Psoas muscle (tissue), 8 donors: ENCODE results near the gene PAFAH1B1. TPM values are rescaled to one million over a fixed set of nuclear protein-coding genes. Genes with fewer than 3 reads are reported as not detected.

Experiments
- ATAC-seq, 4 donors: fragments of 200-7000 bp; cut with Tn5 transposase; one replicate each; pipeline ENCODE4 v1.9.1; 2020; ENCODE audit warnings: moderate library complexity in 3 of 4, mild to moderate bottlenecking in 2 of 4
- DNase-seq, 2 donors: peaks; one replicate each; pipeline ENCODE4 v3.0.0-alpha.2; 2020
- H3K27ac ChIP-seq: fragments of 200-600 bp; one replicate; pipeline ENCODE4 v1.8.0; 2022
- H3K27me3 ChIP-seq, 3 donors: fragments of 200-600 bp in 1 of 3; one replicate each; pipeline versions ENCODE4 v1.6.1 to v1.8.0; 2013 to 2022; ENCODE audit warnings: low read length in 2 of 3, mild to moderate bottlenecking in 2 of 3, moderate library complexity in 1 of 3; ENCODE audit not compliant: insufficient read depth in 3 of 3
- H3K36me3 ChIP-seq, 2 donors: fragments of 200-600 bp in 1 of 2; one replicate each; pipeline versions ENCODE4 v1.6.1 to v1.8.0; 2013 to 2022; ENCODE audit warnings: low read depth in 1 of 2, mild to moderate bottlenecking in 1 of 2, moderate library complexity in 1 of 2; ENCODE audit not compliant: insufficient read depth in 1 of 2
- H3K4me1 ChIP-seq: fragments of 200-600 bp; one replicate; pipeline ENCODE4 v1.8.0; 2022
- H3K4me3 ChIP-seq: fragments of 200-600 bp; one replicate; pipeline ENCODE4 v1.8.0; 2022; ENCODE audit warnings: mild to moderate bottlenecking
- H3K9me3 ChIP-seq: fragments of 200-600 bp; one replicate; pipeline ENCODE4 v1.8.0; 2022
- CTCF ChIP-seq: fragments of 200-600 bp; IDR thresholded peaks from one replicate; pipeline ENCODE4 v1.8.0; 2022; ENCODE audit warnings: antibody characterized with exemption
- WGBS, 3 donors: extraction: QIAGEN DNeasy Blood & Tissue Kit; methylation state at CpG; one replicate each; pipeline versions ENCODE4 v1.1.6 to v1.1.7; 2013; 5-methylcytosine and 5-hydroxymethylcytosine counted together
- intact Hi-C, 2 donors: fragments of 100-400 bp; cut with DNase I; formaldehyde crosslinking; loops; one replicate each; pipeline versions ENCODE4 v1.11.0 to v1.14.2; 2022
- polyA plus RNA-seq, 3 donors: library from polyadenylated mRNA; stranded (reverse); fragments of 200-250 nt; gene quantifications; one replicate each; pipeline ENCODE4 v1.2.3, GENCODE V29; 2013
- total RNA-seq, 4 donors: library from RNA; stranded (reverse); fragmentation: NEBNext Ultra II Directional in 2 of 4; extraction: Animal tissue kit (Norgen Biotek cat#: 25700) in 2 of 4; gene quantifications; one replicate each; pipeline versions ENCODE4 v1.2.1 to v1.2.4, GENCODE V29; 2021 to 2023
- donor health status: healthy with polysubstance abuse.
- donor health status: DM: no; HTN: no; CAD: no; lungs with moderate emphysema.
- donor health status: Bipolar disorder and iron deficiency.
- donor health status: healthy.
- donor health status: DM: yes; HTN: yes; CAD: no.
- donor health status: DM: no; HTN: no; CAD: no.
- donor health status: DM: no; HTN: no; CAD: no.
- donor health status: DM: yes; HTN: yes; CAD: no.

PAFAH1B1 gene
- total and polyA plus RNA-seq, 7 donors, result 43.8 to 168 (median 141) TPM

- no peaks in the 10 kb centered on the region for H3K9me3 ChIP-seq
- no peaks in the 10 kb centered on the region for H3K36me3 ChIP-seq
- no peak overlapping the region for H3K4me3 ChIP-seq
- no peak for DNase-seq
- no peaks in the 10 kb centered on the region for H3K4me1 ChIP-seq
- no peak overlapping the region for H3K27ac ChIP-seq
- intact Hi-C loops, result no loop called here
- 83 to 85% (median 84%) methylated on average over 8 of the region's 8 CpGs for WGBS, 3 donors
- H3K27me3 ChIP-seq, result no peaks in the 10 kb centered on the region
- TF ChIP-seq CTCF, result no peak
- ATAC-seq, result no peak
Observed at GRCh38 chr17:2562162-2562858, 31.1 kb upstream of the PAFAH1B1 start.

DNA sequence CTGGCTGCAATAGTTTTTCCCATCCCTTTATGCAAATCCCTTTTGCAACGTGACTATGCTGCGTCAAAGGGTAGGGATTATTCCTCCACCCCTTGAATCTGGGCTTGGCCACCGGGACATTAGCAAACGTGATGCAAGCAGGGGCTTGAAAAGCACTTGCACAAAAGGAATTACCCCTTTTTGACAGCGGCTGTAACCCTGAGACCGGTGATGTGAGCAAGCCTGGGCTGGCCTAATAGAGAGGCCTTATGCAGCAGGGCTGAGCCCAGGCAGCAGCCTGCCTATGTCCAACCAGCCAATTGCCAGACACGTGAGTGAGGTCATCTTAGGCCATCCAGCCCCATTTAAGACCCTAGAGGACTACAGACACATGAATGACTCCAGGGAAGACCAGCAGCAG, 30.4 kb upstream of the PAFAH1B1 start:
- intact Hi-C loops, result no loop called here
- Histone ChIP-seq H3K36me3 (no peaks in the 10 kb centered on the region), H3K9me3 (no peaks in the 10 kb centered on the region), H3K4me1 (no peaks in the 10 kb centered on the region), H3K27me3 (no peaks in the 10 kb centered on the region), H3K4me3 (no peak overlapping the region), H3K27ac (no peak overlapping the region)
- DNase-seq (no peak), ATAC-seq (no peak)
- TF ChIP-seq CTCF, result no peak
- WGBS, 3 donors, result 60 to 63% (median 62%) methylated on average over 7 of the region's 7 CpGs

DNA sequence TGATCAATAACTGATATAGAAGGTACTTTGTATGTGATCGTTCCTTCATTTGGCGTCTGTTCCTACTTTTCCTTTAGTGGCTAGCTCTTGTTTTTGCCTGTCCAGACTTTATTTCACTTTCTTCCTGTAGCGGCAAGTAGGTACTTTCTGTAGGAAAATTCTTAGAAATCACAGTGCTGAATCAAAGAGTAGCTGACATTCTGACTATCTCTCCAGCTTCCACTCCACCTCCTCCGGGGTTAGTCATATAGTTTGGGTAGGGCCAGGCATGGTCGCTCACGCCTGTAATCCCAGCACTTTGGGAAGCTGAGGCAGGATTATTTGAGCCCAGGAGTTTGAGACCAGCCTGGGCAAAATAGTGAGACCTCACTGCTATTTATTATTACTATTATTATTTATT, 29.9 kb upstream of the PAFAH1B1 start:
- H3K4me3 ChIP-seq, result no peak overlapping the region
- DNase-seq, result no peak
- H3K27ac ChIP-seq, result no peak overlapping the region
- H3K9me3 ChIP-seq, result no peaks in the 10 kb centered on the region
- no peak for ATAC-seq
- no peaks in the 10 kb centered on the region for H3K27me3 ChIP-seq
- WGBS, 3 donors, result 88 to 93% (median 90%) methylated on average over 6 of the region's 6 CpGs
- TF ChIP-seq CTCF, result no peak
- intact Hi-C loops, result no loop called here
- H3K36me3 ChIP-seq, result no peaks in the 10 kb centered on the region
- H3K4me1 ChIP-seq, result no peaks in the 10 kb centered on the region

- DNase-seq (no peak), ATAC-seq (no peak)
- intact Hi-C loops, result no loop called here
- H3K4me3 ChIP-seq, result no peak overlapping the region
- H3K36me3 ChIP-seq, result no peaks in the 10 kb centered on the region
- H3K9me3 ChIP-seq, result no peaks in the 10 kb centered on the region
- H3K4me1 ChIP-seq, result no peaks in the 10 kb centered on the region
- 84 to 90% (median 86%) methylated on average over 5 of the region's 5 CpGs for WGBS, 3 donors
- no peak overlapping the region for H3K27ac ChIP-seq
- TF ChIP-seq CTCF, result no peak
- H3K27me3 ChIP-seq, result no peaks in the 10 kb centered on the region
Observed at GRCh38 chr17:2564877-2565276, 28.6 kb upstream of the PAFAH1B1 start.

DNA sequence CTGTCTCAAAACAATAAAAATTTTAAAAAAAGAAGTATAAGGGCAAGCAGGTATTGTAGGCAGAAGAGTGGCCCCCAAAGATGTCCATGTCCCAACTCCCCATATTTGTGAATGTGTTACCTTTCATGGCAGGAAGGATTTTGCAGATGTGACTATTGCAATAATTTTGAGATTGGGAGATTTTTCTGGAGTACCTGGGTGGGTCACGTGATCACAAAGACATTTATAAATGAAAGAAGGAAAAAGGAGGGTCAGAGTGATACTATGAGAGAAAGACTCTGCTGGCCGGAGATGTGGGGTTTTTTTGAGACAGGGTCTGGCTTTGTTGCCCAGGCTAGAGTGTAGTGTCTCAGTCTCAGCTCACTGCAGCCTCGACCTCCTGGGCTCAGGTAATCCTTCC, 27.4 kb upstream of the PAFAH1B1 start:
- Histone ChIP-seq H3K27me3 (no peaks in the 10 kb centered on the region), H3K4me1 (no peaks in the 10 kb centered on the region), H3K9me3 (no peaks in the 10 kb centered on the region), H3K4me3 (no peak overlapping the region), H3K27ac (no peak overlapping the region), H3K36me3 (no peaks in the 10 kb centered on the region)
- 75 to 89% (median 84%) methylated on average over 3 of the region's 3 CpGs for WGBS, 3 donors
- ATAC-seq (no peak), DNase-seq (no peak)
- intact Hi-C loops, result no loop called here
- TF ChIP-seq CTCF, result no peak
